Hepatocyte (in vitro differentiated cells): ENCODE measurements around the gene HOXA11.

ENCODE experiments used
- EZH2 ChIP-seq: fragments of 200-600 bp; sonication (generic); IDR thresholded peaks from 2 replicates; pipeline ENCODE4 v1.6.1; 2016; ENCODE audit warnings: antibody characterized with exemption, mild to moderate bottlenecking, borderline replicate concordance
- TF ChIP-seq, protein P1 (sequence below): fragments of 200-600 bp; sonication (generic); IDR thresholded peaks from 2 replicates; pipeline ENCODE4 v1.5.1; 2016; ENCODE audit warnings: antibody characterized with exemption, mild to moderate bottlenecking; ENCODE audit not compliant: poor library complexity

DNA sequence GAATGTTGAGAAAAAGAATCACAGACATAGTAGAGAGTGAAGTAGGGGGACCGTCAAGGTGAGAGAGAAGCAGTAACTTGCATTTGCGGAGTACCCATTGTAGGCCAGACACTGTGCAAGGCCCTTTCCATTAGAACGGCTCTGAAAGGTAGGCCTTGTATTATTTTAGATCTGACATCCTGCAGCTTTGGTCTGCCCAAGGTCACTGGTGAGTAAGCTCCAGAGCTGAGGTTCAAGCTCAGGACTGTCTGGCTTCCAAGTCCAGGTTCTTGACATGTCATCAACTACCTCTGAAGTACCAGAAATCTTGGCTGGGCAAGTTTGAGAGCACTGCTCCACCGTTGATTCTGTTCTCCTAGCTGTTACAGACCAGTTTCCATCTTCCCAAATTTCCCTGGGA lies 44.4 kb upstream of the HOXA11 start:
- TF ChIP-seq, protein P1, sequence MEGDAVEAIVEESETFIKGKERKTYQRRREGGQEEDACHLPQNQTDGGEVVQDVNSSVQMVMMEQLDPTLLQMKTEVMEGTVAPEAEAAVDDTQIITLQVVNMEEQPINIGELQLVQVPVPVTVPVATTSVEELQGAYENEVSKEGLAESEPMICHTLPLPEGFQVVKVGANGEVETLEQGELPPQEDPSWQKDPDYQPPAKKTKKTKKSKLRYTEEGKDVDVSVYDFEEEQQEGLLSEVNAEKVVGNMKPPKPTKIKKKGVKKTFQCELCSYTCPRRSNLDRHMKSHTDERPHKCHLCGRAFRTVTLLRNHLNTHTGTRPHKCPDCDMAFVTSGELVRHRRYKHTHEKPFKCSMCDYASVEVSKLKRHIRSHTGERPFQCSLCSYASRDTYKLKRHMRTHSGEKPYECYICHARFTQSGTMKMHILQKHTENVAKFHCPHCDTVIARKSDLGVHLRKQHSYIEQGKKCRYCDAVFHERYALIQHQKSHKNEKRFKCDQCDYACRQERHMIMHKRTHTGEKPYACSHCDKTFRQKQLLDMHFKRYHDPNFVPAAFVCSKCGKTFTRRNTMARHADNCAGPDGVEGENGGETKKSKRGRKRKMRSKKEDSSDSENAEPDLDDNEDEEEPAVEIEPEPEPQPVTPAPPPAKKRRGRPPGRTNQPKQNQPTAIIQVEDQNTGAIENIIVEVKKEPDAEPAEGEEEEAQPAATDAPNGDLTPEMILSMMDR, result no peak
- TF ChIP-seq EZH2, result no peak
